Measurements from ENCODE around the gene CLDN9.

CLDN9 gene

GRCh38 chr16:3035972-3036725 is 23.4 kb downstream of the CLDN9 start:
- no peaks in the 10 kb centered on the region for H3K9me3 ChIP-seq
- no peak for TF ChIP-seq CTCF (IDR thresholded peaks at IDR 0.05)
- peak overlapping the region; percentile 54 to 69 for H3K4me3 ChIP-seq (ENCODE audit: low read depth in 1 of 2, low read length in 1 of 2)
- peaks cover 93% of the 10 kb centered on the region for H3K27me3 ChIP-seq
- peak overlapping the region; percentile 13 for H3K27ac ChIP-seq
- H3K4me1 ChIP-seq (ENCODE audit: control insufficient read depth in 1 of 2, insufficient read depth in 1 of 2, low read depth in 1 of 2, low read length in 1 of 2), result peaks cover 59 to 69% of the 10 kb centered on the region in 2 experiments
- H3K36me3 ChIP-seq, result peaks cover 11% of the 10 kb centered on the region

GRCh38 chr16:3036726-3037315 is 24.1 kb downstream of the CLDN9 start, which contains the start of gene BICDL2:
BICDL2 (minus strand) TSS chr16:3036944; CDS start chr16:3035496, 1,448 bp downstream.
- peaks cover 91% of the 10 kb centered on the region for H3K27me3 ChIP-seq
- TF ChIP-seq CTCF (IDR thresholded peaks at IDR 0.05), result no peak
- H3K4me1 ChIP-seq (ENCODE audit: control insufficient read depth in 1 of 2, insufficient read depth in 1 of 2, low read depth in 1 of 2, low read length in 1 of 2), result peaks cover 53 to 62% of the 10 kb centered on the region in 2 experiments
- H3K9me3 ChIP-seq, result no peaks in the 10 kb centered on the region
- H3K36me3 ChIP-seq, result peaks cover 11% of the 10 kb centered on the region
- peak within 1 kb of the TSS; percentile 54 to 69 for H3K4me3 ChIP-seq (ENCODE audit: low read depth in 1 of 2, low read length in 1 of 2)
- peak within 1 kb of the TSS; percentile 18 for H3K27ac ChIP-seq

- Histone ChIP-seq H3K9me3 (no peaks in the 10 kb centered on the region), H3K36me3 (peaks cover 11% of the 10 kb centered on the region), H3K4me1 (ENCODE audit: control insufficient read depth in 1 of 2, insufficient read depth in 1 of 2, low read depth in 1 of 2, low read length in 1 of 2) (peaks cover 59 to 62% of the 10 kb centered on the region in 2 experiments), H3K27ac (peak overlapping the region; percentile 18), H3K27me3 (peaks cover 77% of the 10 kb centered on the region), H3K4me3 (ENCODE audit: low read depth in 1 of 2, low read length in 1 of 2) (peak overlapping the region in 1 of 2 experiments; percentile 44)
- no peak for TF ChIP-seq CTCF (IDR thresholded peaks at IDR 0.05)
These were observed 25.5 kb downstream of the CLDN9 start for GRCh38 chr16:3038256-3038655.

GRCh38 chr16:3038896-3039295 is 26.2 kb downstream of the CLDN9 start:
- H3K27me3 ChIP-seq, result peaks cover 72% of the 10 kb centered on the region
- H3K4me3 ChIP-seq (ENCODE audit: low read depth in 1 of 2, low read length in 1 of 2), result no peak overlapping the region
- no peaks in the 10 kb centered on the region for H3K9me3 ChIP-seq
- H3K27ac ChIP-seq, result no peak overlapping the region
- peaks cover 11% of the 10 kb centered on the region for H3K36me3 ChIP-seq
- H3K4me1 ChIP-seq (ENCODE audit: control insufficient read depth in 1 of 2, insufficient read depth in 1 of 2, low read depth in 1 of 2, low read length in 1 of 2), result peaks cover 61 to 66% of the 10 kb centered on the region in 2 experiments
- no peak for TF ChIP-seq CTCF (IDR thresholded peaks at IDR 0.05)

- Histone ChIP-seq H3K4me1 (ENCODE audit: control insufficient read depth in 1 of 2, insufficient read depth in 1 of 2, low read depth in 1 of 2, low read length in 1 of 2) (peaks cover 48% of the 10 kb centered on the region in 2 experiments), H3K27me3 (peaks cover 45% of the 10 kb centered on the region), H3K4me3 (ENCODE audit: low read depth in 1 of 2, low read length in 1 of 2) (peak overlapping the region in 1 of 2 experiments; percentile 18), H3K9me3 (no peaks in the 10 kb centered on the region), H3K36me3 (peaks cover 11% of the 10 kb centered on the region), H3K27ac (peak overlapping the region; percentile 20)
- no peak for TF ChIP-seq CTCF (IDR thresholded peaks at IDR 0.05)
These were observed 29.7 kb downstream of the CLDN9 start for GRCh38 chr16:3042376-3042775.

Data from neutrophil (primary cell).